GM23338 (cell line): ENCODE results near the gene ACTBL2. TPM values are rescaled to one million over a fixed set of nuclear protein-coding genes. Genes with fewer than 3 reads are reported as not detected.

Experiments
- ATAC-seq: fragments of 200-7000 bp; cut with Tn5 transposase; 3 replicates; pipeline ENCODE4 v1.9.1; 2020
- DNase-seq: peaks from one replicate; pipeline ENCODE4 v3.0.0-alpha.2; 2015; ENCODE audit warnings: low spot score
- H2AFZ ChIP-seq: fragments of 200-600 bp; sonication (generic); 2 replicates; pipeline ENCODE4 v1.8.0; 2016; ENCODE audit warnings: antibody characterized with exemption, mild to moderate bottlenecking, moderate library complexity
- H3F3A ChIP-seq: fragments of 200-600 bp; sonication (generic); replicated peaks from 2 replicates; pipeline ENCODE4 v1.8.0; 2017; ENCODE audit warnings: antibody characterized with exemption, mixed run types, low read depth
- H3K27ac ChIP-seq: fragments of 200-600 bp; sonication (generic); 2 replicates; pipeline ENCODE4 v1.6.1; 2016; ENCODE audit warnings: low read depth
- H3K27me3 ChIP-seq: fragments of 200-600 bp; sonication (generic); 2 replicates; pipeline ENCODE4 v1.8.0; 2016; ENCODE audit warnings: mild to moderate bottlenecking, mixed run types, moderate library complexity; ENCODE audit not compliant: insufficient read depth
- H3K36me3 ChIP-seq: fragments of 200-600 bp; sonication (generic); 2 replicates; pipeline ENCODE4 v1.8.0; 2016; ENCODE audit warnings: mild to moderate bottlenecking; ENCODE audit not compliant: insufficient read depth
- H3K4me1 ChIP-seq: fragments of 200-600 bp; sonication (generic); 2 replicates; pipeline ENCODE4 v1.8.0; 2016; ENCODE audit warnings: mild to moderate bottlenecking, moderate library complexity; ENCODE audit not compliant: insufficient read depth
- H3K4me2 ChIP-seq: fragments of 200-600 bp; sonication (generic); 2 replicates; pipeline ENCODE4 v1.7.1; 2017; ENCODE audit warnings: mixed run types
- H3K4me3 ChIP-seq: fragments of 200-600 bp; sonication (generic); 2 replicates; pipeline ENCODE4 v1.6.1; 2016; ENCODE audit warnings: mixed run types
- H3K79me2 ChIP-seq: fragments of 200-600 bp; sonication (generic); replicated peaks from 2 replicates; pipeline ENCODE4 v1.8.0; 2017; ENCODE audit warnings: mild to moderate bottlenecking; ENCODE audit not compliant: insufficient read depth
- H3K9me2 ChIP-seq: fragments of 200-600 bp; sonication (generic); 2 replicates; pipeline ENCODE4 v1.8.0; 2017; ENCODE audit not compliant: insufficient read depth
- H4K20me1 ChIP-seq: fragments of 200-600 bp; sonication (generic); replicated peaks from 2 replicates; pipeline ENCODE4 v1.8.0; 2017; ENCODE audit warnings: mild to moderate bottlenecking; ENCODE audit not compliant: insufficient read depth
- H3K27ac Mint-ChIP-seq: 2 replicates; pipeline ENCODE4 v1.8.0; 2020; ENCODE audit warnings: inconsistent platforms, mild to moderate bottlenecking, moderate library complexity, mixed read lengths
- H3K27me3 Mint-ChIP-seq: 3 replicates; pipeline ENCODE4 v1.8.0; 2022; ENCODE audit warnings: low read depth, mild to moderate bottlenecking, moderate library complexity, mixed read lengths, inconsistent platforms; ENCODE audit not compliant: insufficient read depth, poor library complexity
- H3K36me3 Mint-ChIP-seq: 3 replicates; pipeline ENCODE4 v1.8.0; 2021; ENCODE audit warnings: low read depth, mild to moderate bottlenecking, inconsistent platforms, moderate library complexity, mixed read lengths
- H3K4me1 Mint-ChIP-seq: 3 replicates; pipeline ENCODE4 v1.8.0; 2020; ENCODE audit warnings: mild to moderate bottlenecking, inconsistent platforms, mixed read lengths
- H3K4me3 Mint-ChIP-seq: 3 replicates; pipeline ENCODE4 v1.8.0; 2021; ENCODE audit warnings: moderate library complexity, mild to moderate bottlenecking, inconsistent platforms, mixed read lengths
- H3K9me3 Mint-ChIP-seq: 3 replicates; pipeline ENCODE4 v1.8.0; 2020; ENCODE audit warnings: moderate library complexity, mild to moderate bottlenecking, inconsistent platforms, mixed read lengths
- CTCF ChIP-seq, 2 experiments: fragments of 200-600 bp in 1 of 2; sonication (generic) in 1 of 2; conservative IDR thresholded peaks; 2 replicates each; pipeline versions ENCODE4 v1.5.1 to v1.6.1; 2016 to 2017; ENCODE audit warnings: antibody characterized with exemption in 2 of 2, low read depth in 2 of 2, mild to moderate bottlenecking in 2 of 2, moderate library complexity in 1 of 2
- NANOG ChIP-seq: IDR thresholded peaks from 2 replicates; pipeline ENCODE4 v1.6.1; 2016; ENCODE audit warnings: antibody characterized with exemption, borderline replicate concordance
- STAT1 ChIP-seq: IDR thresholded peaks from one replicate; pipeline ENCODE4 v1.6.1; 2016; ENCODE audit warnings: antibody characterized with exemption; ENCODE audit not compliant: unreplicated experiment
- ZNF114 ChIP-seq: fragments of 250-450 bp; sonication (Bioruptor Pico); IDR thresholded peaks from 2 replicates; pipeline ENCODE4 v1.5.0; 2020; ENCODE audit warnings: mild to moderate bottlenecking, moderate library complexity
- ZNF462 ChIP-seq: fragments of 250-450 bp; sonication (Bioruptor Pico); IDR thresholded peaks from 2 replicates; pipeline ENCODE4 v1.5.0; 2020; ENCODE audit warnings: mild to moderate bottlenecking, moderate library complexity
- polyA plus RNA-seq: library from polyadenylated mRNA; unstranded; fragments of >200 nt; fragmentation: Nextera tagmentation; extraction: Ambion mirVana; gene quantifications from 2 replicates; pipeline ENCODE4 v1.2.1, GENCODE V29; 2016
- total RNA-seq: library from RNA; depleted of rRNA; stranded (reverse); fragments of >200 nt; shearing (Covaris generic); gene quantifications from 2 replicates; pipeline ENCODE4 v1.2.3, GENCODE V29; 2014
- TF ChIP-seq, protein P1 (sequence below): IDR thresholded peaks from one replicate; pipeline ENCODE4 v1.6.1; 2018; ENCODE audit warnings: antibody characterized with exemption; ENCODE audit not compliant: unreplicated experiment

The ACTBL2 gene
- total and polyA plus RNA-seq, 2 experiments from 2014 or later, result not detected

- Mint-ChIP-seq H3K4me1 (no peaks in the 10 kb centered on the region), H3K4me3 (no peak overlapping the region), H3K27ac (no peak overlapping the region), H3K36me3 (no peaks in the 10 kb centered on the region), H3K9me3 (no peaks in the 10 kb centered on the region), H3K27me3 (no peaks in the 10 kb centered on the region)
- Histone ChIP-seq H3K4me2 (no peak overlapping the region), H3K27me3 (no peaks in the 10 kb centered on the region), H3K36me3 (no peaks in the 10 kb centered on the region), H3K9me2 (no peaks in the 10 kb centered on the region), H3K79me2 (no peaks in the 10 kb centered on the region), H4K20me1 (no peaks in the 10 kb centered on the region; the same call in 1 of the 2 replicates), H3F3A (no peaks in the 10 kb centered on the region), H2AFZ (no peak overlapping the region), H3K4me1 (no peaks in the 10 kb centered on the region), H3K27ac (no peak overlapping the region), H3K4me3 (no peak overlapping the region)
- DNase-seq, result no peak
- ATAC-seq, result no peak
- TF ChIP-seq ZNF114 (CRISPR knock-in tag), result no peak
- no peak for TF ChIP-seq ZNF462 (CRISPR knock-in tag)
- no peak for TF ChIP-seq NANOG
- TF ChIP-seq STAT1, result no peak
- TF ChIP-seq CTCF (conservative IDR thresholded peaks at IDR 0.05; ENCODE audit: low read depth in 2 of 2), result no peak
- TF ChIP-seq, protein P1, sequence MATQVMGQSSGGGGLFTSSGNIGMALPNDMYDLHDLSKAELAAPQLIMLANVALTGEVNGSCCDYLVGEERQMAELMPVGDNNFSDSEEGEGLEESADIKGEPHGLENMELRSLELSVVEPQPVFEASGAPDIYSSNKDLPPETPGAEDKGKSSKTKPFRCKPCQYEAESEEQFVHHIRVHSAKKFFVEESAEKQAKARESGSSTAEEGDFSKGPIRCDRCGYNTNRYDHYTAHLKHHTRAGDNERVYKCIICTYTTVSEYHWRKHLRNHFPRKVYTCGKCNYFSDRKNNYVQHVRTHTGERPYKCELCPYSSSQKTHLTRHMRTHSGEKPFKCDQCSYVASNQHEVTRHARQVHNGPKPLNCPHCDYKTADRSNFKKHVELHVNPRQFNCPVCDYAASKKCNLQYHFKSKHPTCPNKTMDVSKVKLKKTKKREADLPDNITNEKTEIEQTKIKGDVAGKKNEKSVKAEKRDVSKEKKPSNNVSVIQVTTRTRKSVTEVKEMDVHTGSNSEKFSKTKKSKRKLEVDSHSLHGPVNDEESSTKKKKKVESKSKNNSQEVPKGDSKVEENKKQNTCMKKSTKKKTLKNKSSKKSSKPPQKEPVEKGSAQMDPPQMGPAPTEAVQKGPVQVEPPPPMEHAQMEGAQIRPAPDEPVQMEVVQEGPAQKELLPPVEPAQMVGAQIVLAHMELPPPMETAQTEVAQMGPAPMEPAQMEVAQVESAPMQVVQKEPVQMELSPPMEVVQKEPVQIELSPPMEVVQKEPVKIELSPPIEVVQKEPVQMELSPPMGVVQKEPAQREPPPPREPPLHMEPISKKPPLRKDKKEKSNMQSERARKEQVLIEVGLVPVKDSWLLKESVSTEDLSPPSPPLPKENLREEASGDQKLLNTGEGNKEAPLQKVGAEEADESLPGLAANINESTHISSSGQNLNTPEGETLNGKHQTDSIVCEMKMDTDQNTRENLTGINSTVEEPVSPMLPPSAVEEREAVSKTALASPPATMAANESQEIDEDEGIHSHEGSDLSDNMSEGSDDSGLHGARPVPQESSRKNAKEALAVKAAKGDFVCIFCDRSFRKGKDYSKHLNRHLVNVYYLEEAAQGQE, result no peak
Measured at GRCh38 chr5:57458443-57458842, 24.2 kb downstream of the ACTBL2 start.
